H9 (cell line): Measurements from ENCODE around the gene LRPPRC. TPM values are rescaled to one million over a fixed set of nuclear protein-coding genes. Genes with fewer than 3 reads are reported as not detected.

Experiments
- DNase-seq: peaks from one replicate; pipeline ENCODE4 v3.0.0-alpha.2; 2017
- H2AFZ ChIP-seq: one replicate; pipeline ENCODE4 v1.6.1; 2013; ENCODE audit warnings: mild to moderate bottlenecking, low read length, control low read depth, moderate library complexity
- H2AK5ac ChIP-seq: 2 replicates; pipeline ENCODE4 v1.6.1; 2013; ENCODE audit warnings: low read length, control low read depth, mixed read lengths; ENCODE audit not compliant: insufficient read length
- H2BK120ac ChIP-seq: one replicate; pipeline ENCODE4 v1.6.1; 2013; ENCODE audit warnings: low read depth, mild to moderate bottlenecking, low read length, control low read depth, inconsistent platforms; ENCODE audit not compliant: poor library complexity, severe bottlenecking
- H2BK12ac ChIP-seq: 2 replicates; pipeline ENCODE4 v1.6.1; 2013; ENCODE audit warnings: low read length, control low read depth, mixed read lengths, low read depth; ENCODE audit not compliant: insufficient read length
- H2BK15ac ChIP-seq: 2 replicates; pipeline ENCODE4 v1.6.1; 2013; ENCODE audit warnings: low read depth, low read length, control low read depth
- H2BK20ac ChIP-seq: one replicate; pipeline ENCODE4 v1.6.1; 2013; ENCODE audit warnings: low read depth, mild to moderate bottlenecking, low read length, control low read depth, inconsistent platforms; ENCODE audit not compliant: poor library complexity, severe bottlenecking
- H2BK5ac ChIP-seq: 2 replicates; pipeline ENCODE4 v1.6.1; 2013; ENCODE audit warnings: low read length, control low read depth, mixed read lengths; ENCODE audit not compliant: insufficient read length
- H3K14ac ChIP-seq: 2 replicates; pipeline ENCODE4 v1.6.1; 2013; ENCODE audit warnings: low read length, control low read depth; ENCODE audit not compliant: insufficient read depth
- H3K18ac ChIP-seq: 2 replicates; pipeline ENCODE4 v1.6.1; 2013; ENCODE audit warnings: low read depth, mild to moderate bottlenecking, mixed read lengths, low read length, control low read depth; ENCODE audit not compliant: insufficient read length
- H3K23ac ChIP-seq: 2 replicates; pipeline ENCODE4 v1.6.1; 2013; ENCODE audit warnings: low read length, control low read depth, mixed read lengths, low read depth; ENCODE audit not compliant: insufficient read length
- H3K23me2 ChIP-seq: 2 replicates; pipeline ENCODE4 v1.6.1; 2013; ENCODE audit warnings: low read depth, mild to moderate bottlenecking, mixed read lengths, low read length, control low read depth; ENCODE audit not compliant: insufficient read length, poor library complexity, severe bottlenecking
- H3K27ac ChIP-seq: 2 replicates; pipeline ENCODE4 v1.5.1; 2013; ENCODE audit warnings: low read length, control low read depth, mixed read lengths, low read depth; ENCODE audit not compliant: insufficient read length
- H3K27me3 ChIP-seq: 2 replicates; pipeline ENCODE4 v1.6.1; 2013; ENCODE audit warnings: low read length, control low read depth, inconsistent platforms; ENCODE audit not compliant: insufficient read depth
- H3K4ac ChIP-seq: 2 replicates; pipeline ENCODE4 v1.6.1; 2013; ENCODE audit warnings: low read depth, mild to moderate bottlenecking, control low read depth, inconsistent platforms, low read length, moderate library complexity
- H3K4me1 ChIP-seq: 2 replicates; pipeline ENCODE4 v1.6.1; 2013; ENCODE audit warnings: low read length, control low read depth, inconsistent platforms; ENCODE audit not compliant: insufficient read depth
- H3K4me2 ChIP-seq: 2 replicates; pipeline ENCODE4 v1.6.1; 2013; ENCODE audit warnings: low read length, control low read depth, mixed read lengths; ENCODE audit not compliant: insufficient read length, insufficient read depth
- H3K56ac ChIP-seq: 2 replicates; pipeline ENCODE4 v1.6.1; 2013; ENCODE audit warnings: low read depth, mild to moderate bottlenecking, mixed read lengths, low read length, control low read depth; ENCODE audit not compliant: insufficient read length
- H3K79me1 ChIP-seq: 2 replicates; pipeline ENCODE4 v1.6.1; 2013; ENCODE audit warnings: low read depth, mild to moderate bottlenecking, moderate library complexity, low read length, control low read depth, inconsistent platforms; ENCODE audit not compliant: insufficient read depth, poor library complexity, severe bottlenecking
- H3K79me2 ChIP-seq: 2 replicates; pipeline ENCODE4 v1.6.1; 2013; ENCODE audit warnings: low read length, control low read depth, inconsistent platforms; ENCODE audit not compliant: insufficient read depth
- H3K9ac ChIP-seq: 2 replicates; pipeline ENCODE4 v1.6.1; 2013; ENCODE audit warnings: low read length, control low read depth, mixed read lengths; ENCODE audit not compliant: insufficient read length; ENCODE audit errors: extremely low read depth
- H3K9me3 ChIP-seq: one replicate; pipeline ENCODE4 v1.6.1; 2013; ENCODE audit warnings: low read depth, low read length, inconsistent platforms; ENCODE audit not compliant: control insufficient read depth
- H3T11ph ChIP-seq: one replicate; pipeline ENCODE4 v1.6.1; 2013; ENCODE audit warnings: mild to moderate bottlenecking, low read length, control low read depth, inconsistent platforms
- H4K20me1 ChIP-seq: one replicate; pipeline ENCODE4 v1.6.1; 2013; ENCODE audit not compliant: control insufficient read depth, insufficient read length, insufficient read depth
- H4K5ac ChIP-seq: 2 replicates; pipeline ENCODE4 v1.6.1; 2013; ENCODE audit warnings: low read depth, mild to moderate bottlenecking, mixed read lengths, low read length, control low read depth; ENCODE audit not compliant: insufficient read length
- H4K8ac ChIP-seq: replicated peaks from 2 replicates; pipeline ENCODE4 v1.6.1; 2013; ENCODE audit warnings: low read length, control low read depth, mixed read lengths, low read depth; ENCODE audit not compliant: insufficient read length
- H4K91ac ChIP-seq: 2 replicates; pipeline ENCODE4 v1.6.1; 2013; ENCODE audit warnings: low read depth, mild to moderate bottlenecking, moderate library complexity, mixed read lengths, low read length, control low read depth; ENCODE audit not compliant: insufficient read length
- H3K27ac Mint-ChIP-seq, 3 experiments: 2 replicates in 2 of 3; 3 replicates in 1 of 3; pipeline ENCODE4 v1.8.0; 2020 to 2021; ENCODE audit warnings: mixed read lengths in 3 of 3, mild to moderate bottlenecking in 1 of 3, moderate library complexity in 1 of 3
- H3K27me3 Mint-ChIP-seq: 2 replicates; pipeline ENCODE4 v1.8.0; 2021; ENCODE audit warnings: low read depth, mild to moderate bottlenecking, moderate library complexity, mixed read lengths
- H3K36me3 Mint-ChIP-seq, 3 experiments: 2 replicates in 2 of 3; 3 replicates in 1 of 3; pipeline ENCODE4 v1.8.0; 2020 to 2021; ENCODE audit warnings: low read depth in 3 of 3, mixed read lengths in 3 of 3; ENCODE audit not compliant: insufficient read depth in 1 of 3
- H3K4me1 Mint-ChIP-seq, 2 experiments: 2 replicates each; pipeline ENCODE4 v1.8.0; 2020; ENCODE audit warnings: mixed read lengths in 2 of 2
- H3K4me3 Mint-ChIP-seq, 2 experiments: 2 replicates in 1 of 2; 3 replicates in 1 of 2; pipeline ENCODE4 v1.8.0; 2020 to 2021; ENCODE audit warnings: mild to moderate bottlenecking in 2 of 2, mixed read lengths in 2 of 2, moderate library complexity in 1 of 2
- H3K9me3 Mint-ChIP-seq, 2 experiments: 2 replicates in 1 of 2; 3 replicates in 1 of 2; pipeline ENCODE4 v1.8.0; 2020; ENCODE audit warnings: mild to moderate bottlenecking in 2 of 2, mixed read lengths in 2 of 2, moderate library complexity in 1 of 2
- CTCF ChIP-seq: fragments of 200-600 bp; sonication (generic); conservative IDR thresholded peaks from 3 replicates; pipeline ENCODE4 v1.8.0; 2021; ENCODE audit warnings: antibody characterized with exemption, mild to moderate bottlenecking
- WGBS: extraction: QIAGEN DNeasy Blood & Tissue Kit; methylation state at CpG from one replicate; pipeline ENCODE4 v1.1.7; 2013; ENCODE audit warnings: missing lambda C conversion rate, low lambda C conversion rate, mixed read lengths; ENCODE audit not compliant: insufficient read length; ENCODE audit errors: extremely low coverage; 5-methylcytosine and 5-hydroxymethylcytosine counted together
- total RNA-seq: library from RNA; stranded (reverse); gene quantifications from 2 replicates; pipeline ENCODE4 v1.2.1, GENCODE V29; 2021

The LRPPRC gene
- total RNA-seq, 1 experiment from 2014 or later, result 182 TPM

DNA sequence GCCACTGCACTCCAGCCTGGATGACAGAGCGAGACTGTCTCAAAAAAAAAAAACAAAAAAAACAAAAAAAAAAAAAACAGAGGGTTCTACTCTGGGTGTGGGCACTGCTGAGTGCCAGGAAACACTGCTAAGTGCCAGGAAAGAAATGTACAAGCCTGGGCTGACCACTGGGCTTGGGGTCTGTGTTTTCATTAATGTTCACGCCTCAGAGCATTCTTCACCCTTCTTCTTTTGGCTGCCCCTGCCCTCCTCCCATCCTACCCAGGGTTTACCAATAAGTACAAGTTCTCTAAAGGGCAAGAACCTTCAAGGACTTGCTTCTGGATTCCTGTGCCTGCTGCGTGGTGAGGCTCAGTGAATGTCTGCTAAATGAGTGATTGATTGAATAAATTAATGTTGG, 49.3 kb upstream of the LRPPRC start:
- Histone ChIP-seq H3K56ac (no peak overlapping the region), H3K27ac (no peak overlapping the region), H3K4me2 (no peak overlapping the region), H3K4me1 (no peaks in the 10 kb centered on the region), H2BK5ac (no peak overlapping the region), H2BK15ac (no peak overlapping the region), H2BK120ac (no peak overlapping the region), H4K8ac (no peak overlapping the region), H3K9ac (no peak overlapping the region), H4K91ac (no peak overlapping the region), H3K23ac (no peak overlapping the region), H3K4ac (no peak overlapping the region), H4K5ac (no peak overlapping the region), H3T11ph (no peak overlapping the region), H2BK20ac (no peak overlapping the region), H3K79me1 (no peaks in the 10 kb centered on the region), H2BK12ac (no peak overlapping the region), H3K14ac (no peak overlapping the region), H2AK5ac (no peak overlapping the region), H3K79me2 (no peaks in the 10 kb centered on the region), H3K9me3 (peaks cover 6% of the 10 kb centered on the region), H4K20me1 (no peaks in the 10 kb centered on the region), H2AFZ (no peak overlapping the region), H3K23me2 (no peaks in the 10 kb centered on the region), H3K27me3 (no peaks in the 10 kb centered on the region), H3K18ac (no peak overlapping the region)
- Mint-ChIP-seq H3K4me1 (no peaks in the 10 kb centered on the region), H3K27ac (peak overlapping the region in 1 of 3 experiments; percentile 25; a peak in 1 of 7 replicates), H3K27me3 (no peaks in the 10 kb centered on the region; the same call in 1 of the 2 replicates), H3K9me3 (peaks cover 6 to 12% of the 10 kb centered on the region in 2 experiments; a peak in 2 of 5 replicates), H3K36me3 (peaks cover 0 to 9% (median 5%) of the 10 kb centered on the region in 3 experiments; a peak in 4 of 7 replicates), H3K4me3 (no peak overlapping the region)
- WGBS, result no CpG with 5 or more reads among the region's 3 CpGs
- DNase-seq, result no peak
- TF ChIP-seq CTCF, result no peak
